Measurements from ENCODE around the gene MCHR1. TPM values are rescaled to one million over a fixed set of nuclear protein-coding genes. Genes with fewer than 3 reads are reported as not detected.
"Not testable (repeated sequence)": the region's sequence is repeated elsewhere in the genome, so short reads cannot be mapped to it uniquely, and the experiment has no call there.

Gene MCHR1
- polyA plus RNA-seq, 6 donors from 2014 or later: not detected

- Mint-ChIP-seq H3K36me3 (no peaks in the 10 kb centered on the region), H3K4me3 (no peak overlapping the region), H3K27ac (peak overlapping the region in 2 of 6 donors; percentile 14 to 51)
Observed at GRCh38 chr22:40668611-40669411, 10.5 kb upstream of the MCHR1 start.

GRCh38 chr22:40670058-40670457, 9.2 kb upstream of the MCHR1 start:
- Mint-ChIP-seq H3K27me3 (peaks cover 0 to 11% (median 8%) of the 10 kb centered on the region in 3 donors), H3K9me3 (no peaks in the 10 kb centered on the region), H3K36me3 (no peaks in the 10 kb centered on the region), H3K4me3 (no peak overlapping the region), H3K4me1 (no peaks in the 10 kb centered on the region), H3K27ac (no peak overlapping the region)
- no peak for ATAC-seq (ENCODE audit: low read depth in 2 of 2)
- no peak for DNase-seq

More at GRCh38 chr22:40668611-40669411, 10.5 kb upstream of the MCHR1 start:
- Mint-ChIP-seq H3K9me3 (no peaks in the 10 kb centered on the region), H3K4me1 (no peaks in the 10 kb centered on the region), H3K27me3 (peaks cover 0 to 11% (median 8%) of the 10 kb centered on the region in 3 donors)
- DNase-seq (no peak), ATAC-seq (ENCODE audit: low read depth in 2 of 2) (no peak)

GRCh38 chr22:40671369-40671768, 7.9 kb upstream of the MCHR1 start:
- DNase-seq (no peak), ATAC-seq (ENCODE audit: low read depth in 2 of 2) (no peak)
- Mint-ChIP-seq H3K4me1 (no peaks in the 10 kb centered on the region), H3K4me3 (no peak overlapping the region), H3K27ac (peak overlapping the region in 1 of 6 donors; percentile 58), H3K36me3 (no peaks in the 10 kb centered on the region), H3K9me3 (no peaks in the 10 kb centered on the region), H3K27me3 (peaks cover 0 to 11% (median 8%) of the 10 kb centered on the region in 3 donors)

- H3K9me3 Mint-ChIP-seq: no peaks in the 10 kb centered on the region
- peaks cover 0 to 11% (median 8%) of the 10 kb centered on the region in 3 donors for H3K27me3 Mint-ChIP-seq
- no peak for ATAC-seq (ENCODE audit: low read depth in 2 of 2)
- H3K4me1 Mint-ChIP-seq: no peaks in the 10 kb centered on the region
- DNase-seq: no peak
- H3K4me3 Mint-ChIP-seq: no peak overlapping the region
- no peaks in the 10 kb centered on the region for H3K36me3 Mint-ChIP-seq
- peak overlapping the region in 1 of 6 donors; percentile 58 for H3K27ac Mint-ChIP-seq
Observed at GRCh38 chr22:40671796-40672360, 7.4 kb upstream of the MCHR1 start.

- Mint-ChIP-seq H3K36me3 (no peaks in the 10 kb centered on the region), H3K9me3 (no peaks in the 10 kb centered on the region), H3K27ac (no peak overlapping the region), H3K4me3 (no peak overlapping the region), H3K27me3 (peaks cover 0 to 7% (median 6%) of the 10 kb centered on the region in 3 donors), H3K4me1 (no peaks in the 10 kb centered on the region)
- DNase-seq (no peak), ATAC-seq (ENCODE audit: low read depth in 2 of 2) (no peak)
Observed at GRCh38 chr22:40673017-40673416, 6.3 kb upstream of the MCHR1 start.

GRCh38 chr22:40674274-40674673, 5.0 kb upstream of the MCHR1 start:
- Mint-ChIP-seq H3K4me1 (peaks cover 0 to 4% (median 0%) of the 10 kb centered on the region in 3 donors), H3K9me3 (no peaks in the 10 kb centered on the region), H3K4me3 (no peak overlapping the region), H3K36me3 (no peaks in the 10 kb centered on the region), H3K27me3 (peaks cover 4 to 12% (median 5%) of the 10 kb centered on the region in 3 donors), H3K27ac (no peak overlapping the region)
- no peak for DNase-seq
- no peak for ATAC-seq (ENCODE audit: low read depth in 2 of 2)

- H3K4me1 Mint-ChIP-seq; ATAC-seq (ENCODE audit: low read depth in 2 of 2); H3K9me3 Mint-ChIP-seq; H3K27ac Mint-ChIP-seq; DNase-seq; H3K4me3 Mint-ChIP-seq; H3K36me3 Mint-ChIP-seq: not testable (repeated sequence)
- H3K27me3 Mint-ChIP-seq: peaks cover 8 to 28% (median 24%) of the 10 kb centered on the region in 3 donors
Observed at GRCh38 chr22:40676166-40676565, 3.1 kb upstream of the MCHR1 start.

GRCh38 chr22:40676644-40677043, 2.6 kb upstream of the MCHR1 start:
- Mint-ChIP-seq H3K27me3 (peaks cover 12 to 32% (median 28%) of the 10 kb centered on the region in 3 donors), H3K27ac (no peak overlapping the region), H3K36me3 (no peaks in the 10 kb centered on the region), H3K4me1 (peaks cover 0 to 7% (median 3%) of the 10 kb centered on the region in 3 donors), H3K4me3 (no peak overlapping the region), H3K9me3 (no peaks in the 10 kb centered on the region)
- no peak for ATAC-seq (ENCODE audit: low read depth in 2 of 2)
- DNase-seq: no peak

GRCh38 chr22:40678493-40679248, 613 bp upstream of the MCHR1 start:
- peaks cover 4 to 15% (median 13%) of the 10 kb centered on the region in 3 donors for H3K4me1 Mint-ChIP-seq
- ATAC-seq (ENCODE audit: low read depth in 2 of 2) (no peak), DNase-seq (no peak)
- no peak overlapping the region for H3K27ac Mint-ChIP-seq
- no peaks in the 10 kb centered on the region for H3K9me3 Mint-ChIP-seq
- no peaks in the 10 kb centered on the region for H3K36me3 Mint-ChIP-seq
- peaks cover 16 to 40% (median 32%) of the 10 kb centered on the region in 3 donors for H3K27me3 Mint-ChIP-seq
- H3K4me3 Mint-ChIP-seq: no peak overlapping the region

- Mint-ChIP-seq H3K27me3 (peaks cover 16 to 47% (median 37%) of the 10 kb centered on the region in 3 donors), H3K4me1 (peaks cover 4 to 15% (median 13%) of the 10 kb centered on the region in 3 donors), H3K36me3 (no peaks in the 10 kb centered on the region), H3K9me3 (no peaks in the 10 kb centered on the region), H3K4me3 (no peak overlapping the region), H3K27ac (peak overlapping the region in 2 of 6 donors; percentile 5 to 27)
- no peak for DNase-seq
- ATAC-seq (ENCODE audit: low read depth in 2 of 2): no peak
Observed at GRCh38 chr22:40679964-40680818, 907 bp downstream of the MCHR1 start.

- DNase-seq (no peak), ATAC-seq (ENCODE audit: low read depth in 2 of 2) (no peak)
- Mint-ChIP-seq H3K4me3 (peak overlapping the region in 1 of 8 donors; percentile 35), H3K36me3 (no peaks in the 10 kb centered on the region), H3K9me3 (no peaks in the 10 kb centered on the region), H3K4me1 (peaks cover 4 to 15% (median 13%) of the 10 kb centered on the region in 3 donors), H3K27me3 (peaks cover 16 to 50% (median 41%) of the 10 kb centered on the region in 3 donors), H3K27ac (no peak overlapping the region)
Observed at GRCh38 chr22:40680819-40681183, 1.5 kb downstream of the MCHR1 start.

- H3K27me3 Mint-ChIP-seq: peaks cover 16 to 50% (median 41%) of the 10 kb centered on the region in 3 donors
- no peak overlapping the region for H3K27ac Mint-ChIP-seq
- DNase-seq (no peak), ATAC-seq (ENCODE audit: low read depth in 2 of 2) (no peak)
- no peaks in the 10 kb centered on the region for H3K36me3 Mint-ChIP-seq
- H3K9me3 Mint-ChIP-seq: no peaks in the 10 kb centered on the region
- peak overlapping the region in 1 of 8 donors; percentile 50 for H3K4me3 Mint-ChIP-seq
- H3K4me1 Mint-ChIP-seq: peaks cover 4 to 15% (median 13%) of the 10 kb centered on the region in 3 donors
Observed at GRCh38 chr22:40681451-40681850, 2.2 kb downstream of the MCHR1 start.

- no peak for ATAC-seq (ENCODE audit: low read depth in 2 of 2)
- H3K27me3 Mint-ChIP-seq: peaks cover 16 to 36% (median 32%) of the 10 kb centered on the region in 3 donors
Observed at GRCh38 chr22:40684728-40685127, 5.4 kb downstream of the MCHR1 start.

More at GRCh38 chr22:40684728-40685127, 5.4 kb downstream of the MCHR1 start:
- H3K4me3 Mint-ChIP-seq: peak overlapping the region in 1 of 8 donors; percentile 47
- peaks cover 4 to 14% (median 7%) of the 10 kb centered on the region in 3 donors for H3K4me1 Mint-ChIP-seq
- no peak overlapping the region for H3K27ac Mint-ChIP-seq
- no peaks in the 10 kb centered on the region for H3K36me3 Mint-ChIP-seq
- no peaks in the 10 kb centered on the region for H3K9me3 Mint-ChIP-seq
- no peak for DNase-seq

Data from naive B cell (primary cell).